Measurements from ENCODE around the gene PEA15. TPM values are rescaled to one million over a fixed set of nuclear protein-coding genes. Genes with fewer than 3 reads are reported as not detected.

Gene PEA15
- total RNA-seq, 1 donor from 2014 or later: 75.1 TPM

- DNase-seq (ENCODE audit: low read depth, low spot score): no peak
Observed at GRCh38 chr1:160179336-160179735, 25.8 kb upstream of the PEA15 start.

- DNase-seq (ENCODE audit: low read depth, low spot score): no peak
Observed at GRCh38 chr1:160186246-160186645, 18.9 kb upstream of the PEA15 start.

GRCh38 chr1:160186729-160187128 is 18.5 kb upstream of the PEA15 start:
- DNase-seq (ENCODE audit: low read depth, low spot score): no peak

GRCh38 chr1:160187407-160187806 is 17.8 kb upstream of the PEA15 start:
- DNase-seq (ENCODE audit: low read depth, low spot score): no peak

GRCh38 chr1:160188341-160188740 is 16.8 kb upstream of the PEA15 start:
- DNase-seq (ENCODE audit: low read depth, low spot score): no peak

GRCh38 chr1:160189649-160190625 is 15.2 kb upstream of the PEA15 start, which contains the start of gene CASQ1:
Gene CASQ1 (plus strand): TSS chr1:160190575. CDS start chr1:160190752, 177 bp downstream.
- DNase-seq (ENCODE audit: low read depth, low spot score): no peak

GRCh38 chr1:160191756-160192155 is 13.4 kb upstream of the PEA15 start:
- DNase-seq (ENCODE audit: low read depth, low spot score): no peak

- DNase-seq (ENCODE audit: low read depth, low spot score): no peak
Observed at GRCh38 chr1:160192234-160192633, 12.9 kb upstream of the PEA15 start.

GRCh38 chr1:160193091-160193819 is 11.9 kb upstream of the PEA15 start:
- peak; percentile 52 for DNase-seq (ENCODE audit: low read depth, low spot score)

- DNase-seq (ENCODE audit: low read depth, low spot score): no peak
Observed at GRCh38 chr1:160193832-160194736, 11.1 kb upstream of the PEA15 start.

- DNase-seq (ENCODE audit: low read depth, low spot score): no peak
Observed at GRCh38 chr1:160194737-160195059, 10.5 kb upstream of the PEA15 start.

GRCh38 chr1:160196143-160196542 is 9.0 kb upstream of the PEA15 start:
- DNase-seq (ENCODE audit: low read depth, low spot score): no peak

- no peak for DNase-seq (ENCODE audit: low read depth, low spot score)
Observed at GRCh38 chr1:160197231-160197630, 8.0 kb upstream of the PEA15 start.

GRCh38 chr1:160200786-160201185 is 4.4 kb upstream of the PEA15 start:
- no peak for DNase-seq (ENCODE audit: low read depth, low spot score)

- no peak for DNase-seq (ENCODE audit: low read depth, low spot score)
Observed at GRCh38 chr1:160204526-160205241, 500 bp upstream of the PEA15 start.

GRCh38 chr1:160206036-160206389 is 829 bp downstream of the PEA15 start:
- DNase-seq (ENCODE audit: low read depth, low spot score): no peak

- no peak for DNase-seq (ENCODE audit: low read depth, low spot score)
Observed at GRCh38 chr1:160206421-160207117, 1.4 kb downstream of the PEA15 start.

GRCh38 chr1:160207118-160207650 is 2.0 kb downstream of the PEA15 start:
- DNase-seq (ENCODE audit: low read depth, low spot score): no peak

GRCh38 chr1:160207771-160208556 is 2.8 kb downstream of the PEA15 start:
- DNase-seq (ENCODE audit: low read depth, low spot score): no peak
